ENCODE measurements around the gene ZIC2.

GRCh38 chr13:99932912-99933311, 48.7 kb upstream of the ZIC2 start:
- TF ChIP-seq POLR2A (IDR thresholded peaks at IDR 0.05), result no peak
- TF ChIP-seq EP300 (IDR thresholded peaks at IDR 0.05), result no peak
- no peak for TF ChIP-seq CTCF (IDR thresholded peaks at IDR 0.05)

Data from stomach (tissue), 4 donors.